HCT116 (cell line): ENCODE measurements around the gene B3GALT2. TPM values are rescaled to one million over a fixed set of nuclear protein-coding genes. Genes with fewer than 3 reads are reported as not detected.

Source experiments
- ATAC-seq: fragments of 200-7000 bp; cut with Tn5 transposase; 2 replicates; pipeline ENCODE4 v1.9.1; 2020; ENCODE audit warnings: mild to moderate bottlenecking, moderate library complexity
- BruUV-seq: library from RNA; stranded (reverse); fragments of 400-500 nt; replicated peaks from 2 replicates; lab custom pipeline; 2021; lab: Mats Ljungman, UMichigan
- CTCF ChIA-PET: fragments of 300-600 bp; sonication (Branson Sonifier 250); formaldehyde crosslinking; loops from one replicate; lab custom pipeline; 2021; ENCODE audit warnings: antibody characterized with exemption; lab: Charles Lee
- POLR2A ChIA-PET: fragments of 300-600, 350-600 bp; sonication (Branson Sonifier 250); formaldehyde crosslinking; loops from one replicate; lab custom pipeline; 2021; ENCODE audit warnings: antibody characterized with exemption; lab: Charles Lee
- RAD21 ChIA-PET, 2 experiments: fragments of 300-600 bp; sonication (Branson Sonifier 250); formaldehyde crosslinking; loops; one replicate each; lab custom pipeline; 2023; ENCODE audit warnings: low total read pairs in 2 of 2; ENCODE audit not compliant: uncharacterized antibody in 2 of 2, unreplicated experiment in 2 of 2, low non-redundant PET in 1 of 2; lab: Charles Lee
- DNase-seq: peaks from one replicate; pipeline ENCODE4 v3.0.0-alpha.2; 2010; ENCODE audit warnings: low read depth, low spot score
- H2AFZ ChIP-seq: fragments of 200-600 bp; shearing (Covaris generic), sonication (generic); 2 replicates; pipeline ENCODE4 v1.6.1; 2017; ENCODE audit warnings: low read depth, mixed run types, mixed read lengths, antibody characterized with exemption, low read length; ENCODE audit not compliant: poor library complexity, severe bottlenecking
- H3K27ac ChIP-seq: 2 replicates; pipeline ENCODE4 v1.5.1; 2012; ENCODE audit warnings: low read depth, low read length
- H3K27me3 ChIP-seq: fragments of 200-600 bp; sonication (generic); 2 replicates; pipeline ENCODE4 v1.6.1; 2016; ENCODE audit warnings: mixed run types, low read length, mixed read lengths; ENCODE audit not compliant: insufficient read depth
- H3K36me3 ChIP-seq, 2 experiments: fragments of 200-500 bp in 1 of 2; fragments of 200-600 bp in 1 of 2; sonication (Bioruptor generic) in 1 of 2; sonication (generic) in 1 of 2; 2 replicates each; pipeline versions ENCODE4 v1.5.1 to v1.6.1; 2014 to 2016; ENCODE audit warnings: low read length in 2 of 2, inconsistent platforms in 1 of 2, mixed read lengths in 1 of 2, mixed run types in 1 of 2; ENCODE audit not compliant: insufficient read depth in 2 of 2, control insufficient read depth in 1 of 2
- H3K4me1 ChIP-seq, 2 experiments: fragments of 200-600 bp in 1 of 2; sonication (generic) in 1 of 2; 2 replicates each; pipeline versions ENCODE4 v1.5.1 to v1.6.1; 2012 to 2017; ENCODE audit warnings: low read length in 2 of 2, inconsistent platforms in 1 of 2, mild to moderate bottlenecking in 1 of 2, mixed read lengths in 1 of 2, mixed run types in 1 of 2, moderate library complexity in 1 of 2; ENCODE audit not compliant: insufficient read depth in 2 of 2, control insufficient read depth in 1 of 2
- H3K4me2 ChIP-seq: fragments of 200-600 bp; sonication (generic); 2 replicates; pipeline ENCODE4 v1.6.1; 2017; ENCODE audit warnings: mixed run types, low read length, mixed read lengths
- H3K4me3 ChIP-seq, 2 experiments: fragments of 200-600 bp in 1 of 2; sonication (generic) in 1 of 2; replicated peaks in 1 of 2; 2 replicates each; pipeline ENCODE4 v1.5.1; 2011 to 2016; ENCODE audit warnings: low read length in 2 of 2, control low read depth in 1 of 2, low read depth in 1 of 2, mild to moderate bottlenecking in 1 of 2, mixed read lengths in 1 of 2, mixed run types in 1 of 2
- H3K79me2 ChIP-seq: fragments of 200-600 bp; sonication (generic); 2 replicates; pipeline ENCODE4 v1.6.1; 2017; ENCODE audit warnings: mild to moderate bottlenecking, mixed run types, low read length, moderate library complexity, mixed read lengths; ENCODE audit not compliant: insufficient read depth
- H3K9ac ChIP-seq: fragments of 200-600 bp; sonication (generic); 2 replicates; pipeline ENCODE4 v1.6.1; 2016; ENCODE audit warnings: low read length, mixed read lengths
- H3K9me2 ChIP-seq: fragments of 200-600 bp; sonication (generic), shearing (Covaris generic); 2 replicates; pipeline ENCODE4 v1.6.1; 2017; ENCODE audit warnings: mixed run types, mild to moderate bottlenecking, moderate library complexity; ENCODE audit not compliant: insufficient read depth
- H3K9me3 ChIP-seq, 2 experiments: fragments of 200-500 bp in 1 of 2; fragments of 200-600 bp in 1 of 2; sonication (Bioruptor generic) in 1 of 2; sonication (generic) in 1 of 2; 2 replicates each; pipeline ENCODE4 v1.6.1; 2014 to 2017; ENCODE audit warnings: low read length in 2 of 2, mixed read lengths in 2 of 2, inconsistent platforms in 1 of 2, low read depth in 1 of 2, mild to moderate bottlenecking in 1 of 2, mixed run types in 1 of 2, moderate library complexity in 1 of 2; ENCODE audit not compliant: control insufficient read depth in 1 of 2, insufficient read depth in 1 of 2
- H4K20me1 ChIP-seq: fragments of 200-600 bp; sonication (generic), shearing (Covaris generic); 2 replicates; pipeline ENCODE4 v1.6.1; 2017; ENCODE audit warnings: mixed run types, mild to moderate bottlenecking, moderate library complexity; ENCODE audit not compliant: insufficient read depth
- CBX3 ChIP-seq: IDR thresholded peaks from 2 replicates; pipeline ENCODE4 v1.6.1; 2012; ENCODE audit warnings: low read depth
- CEBPB ChIP-seq: IDR thresholded peaks from 2 replicates; pipeline ENCODE4 v1.6.1; 2012; ENCODE audit warnings: low read depth
- CTCF ChIP-seq, 3 experiments: fragments of 200-600 bp in 1 of 3; sonication (generic) in 1 of 3; IDR thresholded peaks in 2 of 3; conservative IDR thresholded peaks in 1 of 3; 2 replicates each; pipeline ENCODE4 v1.5.1; 2012 to 2017; ENCODE audit warnings: low read depth in 2 of 3, low read length in 2 of 3, antibody characterized with exemption in 1 of 3, borderline replicate concordance in 1 of 3, control low read depth in 1 of 3, mild to moderate bottlenecking in 1 of 3, mixed read lengths in 1 of 3, mixed run types in 1 of 3, moderate library complexity in 1 of 3; ENCODE audit not compliant: insufficient read depth in 1 of 3
- FOSL1 ChIP-seq: IDR thresholded peaks from 2 replicates; pipeline ENCODE4 v1.6.1; 2012; ENCODE audit warnings: low read depth
- JUND ChIP-seq: IDR thresholded peaks from 2 replicates; pipeline ENCODE4 v1.6.1; 2012
- POLR2AphosphoS5 ChIP-seq: IDR thresholded peaks from 2 replicates; pipeline ENCODE4 v1.6.1; 2011; ENCODE audit warnings: mild to moderate bottlenecking, low read depth, low read length, moderate library complexity
- RAD21 ChIP-seq: IDR thresholded peaks from 2 replicates; pipeline ENCODE4 v1.6.1; 2012; ENCODE audit warnings: low read depth, mild to moderate bottlenecking
- SP1 ChIP-seq: IDR thresholded peaks from 2 replicates; pipeline ENCODE4 v1.6.1; 2012; ENCODE audit warnings: low read depth
- TCF7L2 ChIP-seq: IDR thresholded peaks from 2 replicates; pipeline ENCODE4 v1.7.0; 2011; ENCODE audit warnings: borderline replicate concordance, inconsistent platforms; ENCODE audit not compliant: insufficient read depth, insufficient read length; ENCODE audit errors: extremely low read depth
- YY1 ChIP-seq: IDR thresholded peaks from 2 replicates; pipeline ENCODE4 v1.6.1; 2011; ENCODE audit warnings: low read length, low read depth, moderate library complexity, mild to moderate bottlenecking; ENCODE audit not compliant: insufficient replicate concordance; ENCODE audit errors: extremely low read depth
- ZFX ChIP-seq: fragments of 450-650 bp; IDR thresholded peaks from 2 replicates; pipeline ENCODE4 v1.6.1; 2017
- intact Hi-C: fragments of 100-400 bp; cut with micrococcal nuclease; formaldehyde crosslinking; loops from 2 replicates; pipeline ENCODE4 v1.10.0; 2022
- total RNA-seq: library from RNA; stranded (reverse); gene quantifications from one replicate; pipeline ENCODE4 v1.2.1, GENCODE V29; 2021; ENCODE audit not compliant: unreplicated experiment

B3GALT2 gene
- total RNA-seq, 1 experiment from 2014 or later, result 0.15 TPM

- RAD21 ChIA-PET, result no interaction called here
- ATAC-seq (no peak), DNase-seq (no peak)
- Histone ChIP-seq H3K9ac (no peak overlapping the region), H4K20me1 (no peaks in the 10 kb centered on the region; the same call in 1 of the 2 replicates), H3K4me3 (no peak overlapping the region), H3K4me2 (no peak overlapping the region), H3K27me3 (no peaks in the 10 kb centered on the region), H3K9me2 (no peaks in the 10 kb centered on the region), H3K27ac (no peak overlapping the region), H2AFZ (no peak overlapping the region), H3K9me3 (no peaks in the 10 kb centered on the region), H3K4me1 (peaks cover 2 to 26% of the 10 kb centered on the region in 2 experiments; a peak in 2 of 4 replicates), H3K36me3 (peaks cover 4 to 14% of the 10 kb centered on the region in 2 experiments; a peak in 1 of 4 replicates), H3K79me2 (peaks cover 9% of the 10 kb centered on the region)
- CTCF ChIA-PET, result no interaction called here
- no peak for TF ChIP-seq CEBPB
- no peak for TF ChIP-seq RAD21
- TF ChIP-seq CTCF (IDR thresholded peaks at IDR 0.05 in 2 of 3, conservative IDR thresholded peaks at IDR 0.05 in 1 of 3; ENCODE audit: borderline replicate concordance in 1 of 3, insufficient read depth in 1 of 3, low read depth in 2 of 3, low read length in 2 of 3), result no peak
- no peak for TF ChIP-seq POLR2AphosphoS5
- no peak for TF ChIP-seq YY1
- TF ChIP-seq ZFX, result no peak
- no peak for TF ChIP-seq SP1
- no peak for TF ChIP-seq JUND
- TF ChIP-seq TCF7L2, result no peak
- no peak for TF ChIP-seq FOSL1
- TF ChIP-seq CBX3, result no peak
- POLR2A ChIA-PET, result no interaction called here
- intact Hi-C loops, result no loop called here
- BruUV-seq, result no TSS peak
Measured at GRCh38 chr1:193212637-193213036, 26.2 kb upstream of the B3GALT2 start.
